ENCODE measurements around the gene VIPR2.
"Not testable (repeated sequence)": the region's sequence is repeated elsewhere in the genome, so short reads cannot be mapped to it uniquely, and the experiment has no call there.

Gene VIPR2

DNA sequence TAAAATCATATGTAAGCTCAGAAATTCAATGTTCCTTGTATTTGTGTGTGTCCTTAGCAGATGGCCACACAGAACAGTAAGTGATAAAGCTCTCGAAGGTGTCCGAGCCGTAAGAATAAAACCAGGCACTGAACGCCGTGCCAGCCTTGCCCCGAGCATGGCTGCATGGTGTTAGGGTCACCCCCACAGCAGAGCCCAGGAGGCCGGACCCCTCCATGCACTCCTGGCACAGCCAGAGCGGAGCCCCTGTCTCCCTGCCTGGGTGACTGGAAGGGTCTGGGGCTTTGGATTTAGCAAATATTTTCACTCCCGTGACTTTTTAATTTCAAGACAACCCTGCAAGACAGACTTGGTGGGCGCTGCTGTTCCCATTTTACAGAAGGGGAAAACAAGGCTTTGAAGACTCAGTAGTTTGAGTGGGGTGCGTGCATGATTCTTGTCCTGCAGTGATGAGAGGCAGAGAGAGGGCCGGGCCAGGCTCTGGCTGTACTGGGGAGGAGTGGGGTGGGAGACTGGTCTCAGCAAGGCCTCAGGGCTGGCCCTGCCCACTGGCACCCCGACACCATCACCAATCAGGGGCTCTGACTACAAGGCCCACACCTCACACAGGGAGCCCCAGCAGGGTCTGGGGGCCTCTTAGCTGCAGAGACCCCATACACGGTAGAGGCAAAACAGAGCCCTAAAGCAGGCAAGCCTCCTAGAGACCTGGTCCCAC is 39.4 kb downstream of the VIPR2 start:
- DNase-seq (ENCODE audit: low read depth in 2 of 2): no peak

DNA sequence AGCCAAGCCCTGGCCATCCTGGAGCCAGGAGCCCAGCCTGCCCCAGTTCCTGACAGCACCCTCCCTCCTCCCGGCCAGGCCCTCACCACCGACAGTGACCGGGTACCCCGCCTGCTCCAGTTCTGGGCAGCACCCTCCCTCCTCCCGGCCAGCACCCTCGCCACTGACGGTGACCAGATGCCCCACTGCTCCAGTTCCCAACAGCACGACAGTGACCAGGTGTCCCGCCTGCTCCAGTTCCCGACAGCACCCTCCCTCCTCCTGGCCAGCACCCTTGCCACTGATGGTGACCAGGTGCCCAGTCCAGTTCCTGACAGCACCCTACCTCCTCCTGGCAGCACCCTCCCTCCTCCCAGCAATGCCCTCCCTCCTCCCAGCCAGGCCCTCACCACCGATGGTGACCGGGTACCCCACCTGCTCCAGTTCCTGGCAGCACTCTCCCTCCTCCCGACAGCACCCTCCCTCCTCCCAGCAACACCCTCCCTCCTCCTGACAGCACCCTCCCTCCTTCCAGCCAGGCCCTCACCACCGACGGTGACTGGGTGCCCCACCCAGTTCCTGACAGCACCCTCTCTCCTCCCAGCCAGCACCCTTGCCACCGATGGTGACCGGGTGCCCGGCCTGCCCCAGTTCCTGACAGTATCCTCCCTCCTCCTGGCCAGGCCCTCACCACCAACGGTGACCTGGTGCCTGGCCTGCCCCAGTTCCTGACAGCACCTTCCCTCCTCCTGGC is 40.3 kb downstream of the VIPR2 start:
- DNase-seq (ENCODE audit: low read depth in 2 of 2): no peak

DNA sequence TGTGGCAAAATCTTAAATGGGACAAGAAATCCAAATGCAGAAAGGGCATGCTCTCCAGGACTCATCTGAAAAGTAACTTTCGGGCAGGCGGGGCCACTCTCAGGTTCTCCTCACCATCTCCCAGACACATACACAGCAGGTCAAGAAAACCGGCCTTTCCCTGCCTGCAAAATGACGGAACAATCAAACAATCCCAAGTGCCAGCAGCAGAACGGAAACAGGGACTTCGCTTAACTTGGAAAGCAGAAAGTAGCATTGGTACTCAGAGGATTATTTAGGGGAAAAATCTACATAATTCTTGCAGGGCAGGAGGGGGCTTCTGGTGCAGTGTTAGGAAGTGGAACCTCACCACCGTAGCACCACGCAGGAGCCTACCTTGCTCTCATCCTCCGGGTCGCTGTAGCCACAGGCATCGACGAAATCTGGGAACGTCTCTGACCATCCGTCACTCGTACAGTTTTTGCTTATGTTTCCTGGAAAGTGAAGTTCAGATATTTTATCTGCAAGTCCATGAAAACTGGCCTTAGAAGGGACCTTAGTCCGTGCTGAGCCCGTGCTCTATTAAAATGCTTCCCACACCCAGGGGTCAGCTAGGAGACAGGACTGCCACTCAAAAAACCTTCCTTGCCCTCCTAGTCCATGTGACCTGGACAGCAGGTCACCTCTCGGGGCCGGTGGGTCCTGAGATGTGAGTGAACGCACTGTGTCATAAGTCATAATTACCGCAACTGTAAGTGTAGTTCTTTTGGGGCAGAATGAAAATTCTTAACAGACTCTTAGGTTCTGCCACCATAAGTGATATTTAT is 41.1 kb downstream of the VIPR2 start:
- DNase-seq (ENCODE audit: low read depth in 2 of 2): no peak

DNA sequence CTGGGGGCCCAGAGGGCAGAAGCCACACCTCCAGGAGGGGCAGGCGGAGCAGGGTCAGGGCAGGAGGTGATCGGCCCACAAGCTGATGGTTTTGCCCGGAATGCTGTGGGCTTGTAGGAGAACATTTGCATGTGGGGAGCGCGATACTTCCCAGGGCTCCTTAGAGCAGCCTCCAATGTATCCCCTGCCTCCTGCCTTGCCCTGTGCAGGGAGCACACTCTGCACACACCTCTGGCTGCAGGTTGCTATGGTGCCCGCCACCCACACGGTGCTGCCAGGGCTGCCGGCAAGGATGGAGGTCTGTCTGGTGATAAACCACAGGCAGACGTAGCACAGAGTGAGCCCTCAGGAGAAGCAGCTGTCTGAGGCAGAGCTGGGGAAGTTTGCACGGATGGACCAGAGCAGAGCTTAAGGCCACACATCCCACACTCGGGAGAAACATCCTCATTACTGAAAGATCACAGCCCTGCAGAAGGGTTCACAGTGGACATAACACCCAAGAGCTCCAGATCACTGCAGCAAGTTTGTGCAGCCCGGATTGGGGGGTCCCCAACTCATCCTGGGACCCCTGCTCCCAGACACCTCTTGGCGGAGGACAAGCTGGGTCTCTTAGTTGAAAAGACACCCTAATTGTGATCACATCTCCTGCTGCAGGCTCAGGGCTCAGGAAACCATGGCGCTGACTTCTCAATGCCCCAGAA is 41.8 kb downstream of the VIPR2 start:
- DNase-seq (ENCODE audit: low read depth in 2 of 2): no peak

DNA sequence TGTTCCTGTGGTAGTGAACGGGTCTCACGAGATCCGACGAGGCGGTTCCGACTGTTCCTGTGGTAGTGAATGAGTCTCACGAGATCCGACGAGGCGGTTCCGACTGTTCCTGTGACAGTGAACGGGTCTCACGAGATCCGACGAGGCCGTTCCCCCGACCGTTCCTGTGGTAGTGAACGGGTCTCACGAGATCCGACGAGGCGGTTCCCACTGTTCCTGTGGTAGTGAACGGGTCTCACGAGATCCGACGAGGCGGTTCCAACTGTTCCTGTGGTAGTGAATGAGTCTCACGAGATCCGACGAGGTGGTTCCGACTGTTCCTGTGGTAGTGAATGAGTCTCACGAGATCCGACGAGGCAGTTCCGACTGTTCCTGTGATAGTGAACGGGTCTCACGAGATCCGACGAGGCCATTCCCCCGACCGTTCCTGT is 43.0 kb downstream of the VIPR2 start:
- not testable (repeated sequence) for DNase-seq (ENCODE audit: low read depth in 2 of 2)

DNA sequence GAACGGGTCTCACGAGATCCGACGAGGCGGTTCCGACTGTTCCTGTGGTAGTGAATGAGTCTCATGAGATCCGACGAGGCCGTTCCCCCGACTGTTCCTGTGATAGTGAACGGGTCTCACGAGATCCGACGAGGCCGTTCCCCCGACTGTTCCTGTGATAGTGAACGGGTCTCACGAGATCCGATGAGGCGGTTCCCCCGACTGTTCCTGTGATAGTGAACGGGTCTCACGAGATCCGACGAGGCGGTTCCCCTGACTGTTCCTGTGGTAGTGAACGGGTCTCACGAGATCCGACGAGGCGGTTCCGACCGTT is 43.6 kb downstream of the VIPR2 start:
- DNase-seq (ENCODE audit: low read depth in 2 of 2): not testable (repeated sequence)

DNA sequence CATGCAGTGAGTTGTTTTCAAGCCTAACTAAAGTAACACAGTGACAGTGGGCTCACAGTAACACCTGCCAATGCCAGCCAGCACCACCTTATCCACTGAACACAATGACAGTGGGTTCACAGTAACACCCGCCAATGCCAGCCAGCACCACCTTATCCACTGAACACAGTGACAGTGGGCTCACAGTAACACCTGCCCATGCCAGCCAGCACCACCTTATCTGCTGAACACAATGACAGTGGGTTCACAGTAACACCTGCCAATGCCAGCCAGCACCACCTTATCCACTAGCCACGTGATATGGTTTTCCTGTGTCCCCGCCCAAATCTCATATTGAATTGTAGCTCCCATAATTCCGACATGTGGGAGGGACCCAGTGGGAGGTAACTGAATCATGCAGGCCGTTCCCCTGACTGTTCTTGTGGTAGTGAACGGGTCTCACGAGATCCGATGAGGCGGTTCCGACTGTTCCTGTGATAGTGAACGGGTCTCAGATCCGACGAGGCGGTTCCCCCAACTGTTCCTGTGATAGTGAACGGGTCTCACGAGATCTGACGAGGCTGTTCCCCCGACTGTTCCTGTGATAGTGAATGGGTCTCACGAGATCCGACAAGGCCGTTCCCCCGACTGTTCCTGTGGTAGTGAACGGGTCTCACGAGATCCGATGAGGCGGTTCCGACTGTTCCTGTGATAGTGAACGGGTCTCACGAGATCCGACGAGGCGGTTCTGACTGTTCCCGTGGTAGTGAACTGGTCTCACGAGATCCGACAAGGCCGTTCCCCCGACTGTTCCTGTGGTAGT is 44.2 kb downstream of the VIPR2 start:
- not testable (repeated sequence) for DNase-seq (ENCODE audit: low read depth in 2 of 2)

DNA sequence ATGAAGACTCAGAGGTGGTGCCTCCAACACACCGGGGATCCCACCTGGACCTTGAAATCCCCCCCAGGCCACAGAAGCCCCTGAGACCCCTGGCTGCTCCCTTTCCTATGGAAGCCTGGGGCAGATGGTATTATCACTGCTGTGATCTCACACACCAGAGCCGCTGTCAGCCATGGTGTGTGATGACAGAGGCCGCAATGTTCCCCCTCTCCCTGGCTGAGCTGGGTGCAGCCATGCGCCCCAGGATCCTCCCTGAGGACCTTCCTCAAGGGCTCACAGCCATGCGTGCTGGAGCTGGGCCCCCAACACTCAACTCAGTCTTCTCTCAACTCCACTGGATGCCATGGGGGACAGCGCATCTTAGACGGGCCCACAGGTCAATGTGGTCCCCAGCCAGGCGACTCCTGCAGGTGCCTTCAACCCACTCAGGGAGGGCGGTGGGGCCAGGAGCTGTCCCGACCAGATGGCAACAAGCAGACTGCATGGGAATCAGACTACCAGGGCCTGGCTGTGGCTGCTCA is 44.9 kb downstream of the VIPR2 start:
- no peak for DNase-seq (ENCODE audit: low read depth in 2 of 2)

DNA sequence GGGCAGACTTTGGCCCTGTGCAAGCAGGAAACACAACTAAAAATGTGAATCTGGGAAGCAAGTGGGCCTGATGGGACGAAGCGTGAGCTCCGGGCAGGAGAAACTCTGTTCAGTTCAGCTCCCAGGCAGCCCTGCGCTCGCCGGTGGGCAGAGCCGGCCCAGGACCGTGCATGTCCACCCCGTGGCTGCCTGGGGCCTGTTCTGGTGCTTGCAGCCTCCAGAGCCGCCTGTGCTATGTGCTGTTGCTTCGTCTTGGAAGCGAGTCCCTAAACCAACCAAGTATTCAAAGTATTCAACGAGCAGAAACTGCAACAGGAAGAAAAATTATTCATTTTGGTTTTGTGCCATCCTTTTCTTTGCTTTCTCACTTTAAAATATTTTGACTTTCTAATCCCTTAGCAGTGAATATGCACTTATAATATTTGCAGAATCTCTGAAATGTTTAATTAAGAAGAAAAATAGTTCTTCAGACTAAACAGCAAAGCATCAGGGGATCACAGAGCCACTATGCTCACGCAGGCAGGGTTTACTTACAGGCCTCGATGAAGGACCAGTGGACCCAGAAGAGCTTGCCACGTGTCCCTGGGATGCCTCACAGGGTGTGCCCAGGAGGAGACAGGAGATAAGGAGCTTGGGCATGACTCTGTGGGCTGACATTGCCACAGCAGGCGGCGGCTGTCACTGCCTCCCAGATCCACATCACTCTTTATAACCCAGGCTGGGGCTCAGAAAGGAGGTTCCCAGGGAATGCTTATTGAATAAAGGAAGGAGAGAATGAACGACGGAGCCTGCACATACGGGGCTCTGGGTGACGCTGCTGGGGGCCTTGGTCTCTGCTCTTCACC is 45.6 kb downstream of the VIPR2 start:
- DNase-seq (ENCODE audit: low read depth in 2 of 2): no peak

DNA sequence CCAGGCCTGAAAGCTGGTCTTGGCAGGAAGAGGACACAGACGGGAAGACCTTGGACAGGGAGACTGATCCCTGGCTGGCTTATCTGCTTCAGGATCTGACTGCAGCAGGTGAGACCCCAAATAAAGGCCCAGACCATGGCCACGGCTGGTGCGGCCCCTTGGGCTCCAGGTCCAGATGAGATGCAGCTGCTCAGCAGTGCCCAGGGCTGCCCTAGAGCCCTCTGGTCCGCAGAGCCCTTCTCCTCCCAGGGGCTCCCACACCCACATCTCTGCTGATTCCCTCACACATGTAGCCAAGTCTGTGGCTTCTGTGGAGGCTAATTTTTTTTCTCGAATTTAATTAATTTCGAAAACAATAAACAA is 46.3 kb downstream of the VIPR2 start:
- no peak for DNase-seq (ENCODE audit: low read depth in 2 of 2)

DNA sequence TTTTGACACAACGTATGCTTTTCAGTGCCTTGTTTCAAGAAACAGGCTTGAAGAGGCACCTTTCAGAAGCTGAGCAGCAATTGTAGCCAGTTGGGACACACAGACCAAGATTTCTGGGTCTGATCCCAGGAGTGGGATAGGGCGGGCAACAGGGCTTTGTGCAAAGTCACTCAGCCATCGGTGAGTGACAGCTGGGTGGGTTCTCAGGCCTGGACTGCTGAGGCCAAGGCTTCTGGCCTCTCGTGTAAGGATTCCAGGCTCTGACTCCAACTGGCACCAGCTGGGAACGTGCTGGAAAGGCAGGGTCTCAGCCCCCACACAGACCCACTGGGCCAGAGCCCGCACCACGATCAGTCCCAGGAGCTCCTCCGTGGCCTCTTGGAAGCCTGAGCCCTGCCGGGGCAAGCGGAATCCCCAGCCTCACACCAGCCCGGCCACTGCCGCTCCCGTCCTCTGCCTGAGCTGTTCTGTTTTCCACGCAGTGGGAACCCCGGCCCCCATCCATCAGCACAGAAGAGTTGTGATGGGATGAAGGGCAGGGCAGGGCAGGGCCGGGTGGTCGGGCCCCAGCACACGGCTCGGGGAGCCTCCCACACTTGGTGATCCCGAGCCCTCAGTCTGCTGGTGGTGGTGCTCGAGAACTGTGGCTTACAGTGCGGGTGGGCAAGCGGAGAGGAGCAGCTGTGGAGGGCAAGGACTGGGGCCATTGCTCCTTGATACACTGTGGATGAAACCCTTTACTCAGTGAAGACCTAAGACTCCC is 46.8 kb downstream of the VIPR2 start:
- DNase-seq (ENCODE audit: low read depth in 2 of 2): no peak

DNA sequence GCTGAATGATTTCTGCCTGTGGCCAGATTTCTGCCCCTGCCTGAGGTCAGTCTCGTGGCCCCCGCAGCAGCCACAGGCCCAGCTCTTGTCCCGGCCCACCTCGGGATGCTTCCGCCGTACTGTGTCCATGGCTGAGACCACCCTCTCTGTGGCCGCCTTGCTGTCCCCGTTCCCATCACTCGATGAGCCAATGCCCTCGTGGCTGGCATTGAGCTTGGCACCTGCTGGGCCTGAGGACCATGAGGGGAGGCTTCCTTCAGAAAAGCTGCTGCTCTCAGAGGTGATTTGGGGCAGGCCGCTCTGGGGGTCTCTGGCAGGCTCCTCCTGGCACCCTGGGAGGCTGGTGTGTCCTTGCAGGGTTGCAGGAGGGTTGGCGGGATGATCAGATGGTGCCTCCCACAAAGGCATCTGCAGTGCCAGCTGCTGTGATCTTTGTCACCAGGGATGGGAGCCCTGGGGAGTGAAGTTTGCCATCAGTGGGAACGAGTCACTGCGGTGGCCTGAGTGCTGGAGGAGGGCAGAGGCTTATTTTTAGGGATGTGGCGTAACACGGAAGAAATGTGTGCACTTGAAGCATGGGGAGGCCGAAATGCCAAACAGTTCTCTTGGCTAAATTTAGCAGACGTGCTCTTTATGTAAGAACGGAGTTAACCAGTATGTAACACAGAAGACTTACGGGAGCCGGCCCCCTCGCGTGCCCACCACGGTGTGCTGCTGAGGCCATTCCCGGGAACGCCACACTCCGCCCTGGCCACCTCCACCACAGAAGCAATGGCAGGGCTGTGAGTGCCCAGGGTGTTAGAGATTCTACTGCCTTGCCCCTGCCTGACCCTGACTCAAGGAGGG is 47.7 kb downstream of the VIPR2 start:
- no peak for DNase-seq (ENCODE audit: low read depth in 2 of 2)

DNA sequence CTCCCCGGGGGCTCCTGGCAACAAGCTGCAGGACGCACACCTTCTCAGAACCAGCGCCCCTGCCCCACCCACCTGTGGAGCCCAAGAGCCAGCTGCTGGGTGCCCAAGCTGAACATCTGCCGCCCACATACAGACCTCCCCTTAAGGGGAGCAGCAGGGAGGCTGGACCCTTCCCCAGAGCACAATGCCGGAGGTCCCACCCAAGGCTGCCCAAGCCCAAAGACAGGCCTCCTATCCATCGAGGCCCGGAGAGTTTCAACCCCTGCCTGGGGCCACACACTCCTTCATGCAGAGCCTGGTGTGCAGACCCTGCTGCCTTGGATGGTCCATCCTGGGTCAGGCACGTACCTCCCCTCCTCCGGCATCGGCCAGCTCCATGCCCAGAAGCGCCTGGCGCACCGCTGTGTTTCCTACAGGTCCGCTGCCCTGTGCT is 48.7 kb downstream of the VIPR2 start:
- DNase-seq (ENCODE audit: low read depth in 2 of 2): no peak

DNA sequence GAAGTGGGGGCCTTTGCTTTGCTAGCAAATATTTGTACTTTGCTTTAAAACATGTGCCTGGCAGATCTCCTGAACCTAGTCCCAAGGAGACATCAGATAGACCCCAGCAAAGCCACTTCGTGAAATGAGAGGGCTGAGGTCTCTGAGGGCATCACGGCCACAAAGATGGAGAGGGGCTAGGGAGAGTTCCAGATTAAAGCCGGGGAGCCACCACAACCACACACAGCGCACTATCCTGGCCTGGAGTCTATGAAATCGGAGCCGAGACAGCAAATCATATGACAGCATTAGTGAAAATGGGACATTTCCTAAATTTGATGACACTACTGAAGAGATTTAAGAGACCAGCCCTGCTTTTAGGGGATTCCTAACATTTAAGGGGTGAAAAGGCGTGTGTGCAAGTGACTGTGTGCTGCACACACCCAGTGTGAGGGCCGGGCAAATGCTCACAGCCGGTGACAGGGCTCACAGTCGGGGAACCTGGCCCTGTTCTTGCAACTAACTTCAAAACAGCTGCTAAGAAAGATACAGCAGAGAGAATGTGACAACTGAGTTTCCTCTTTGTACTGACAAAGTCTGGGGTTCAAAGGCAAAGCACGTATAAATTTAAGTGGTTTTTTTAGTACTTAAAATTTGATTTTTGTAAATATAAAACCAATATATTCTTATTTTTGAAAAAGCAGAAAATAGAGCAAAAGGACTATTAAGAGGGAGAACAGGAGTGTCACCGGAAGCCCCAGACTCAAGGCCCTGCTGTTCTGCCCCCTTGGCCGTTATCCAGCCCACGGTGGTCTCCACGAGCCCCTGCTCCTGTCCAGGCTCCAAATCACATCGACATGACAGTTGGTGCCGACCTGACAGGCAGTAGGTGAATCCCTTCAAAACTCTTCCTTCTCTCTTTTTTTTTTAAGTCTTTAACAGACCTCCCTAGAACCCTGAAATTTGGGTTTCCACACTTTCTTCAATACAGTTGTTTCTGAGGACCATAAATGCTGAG is 49.5 kb downstream of the VIPR2 start:
- DNase-seq (ENCODE audit: low read depth in 2 of 2): no peak

DNA sequence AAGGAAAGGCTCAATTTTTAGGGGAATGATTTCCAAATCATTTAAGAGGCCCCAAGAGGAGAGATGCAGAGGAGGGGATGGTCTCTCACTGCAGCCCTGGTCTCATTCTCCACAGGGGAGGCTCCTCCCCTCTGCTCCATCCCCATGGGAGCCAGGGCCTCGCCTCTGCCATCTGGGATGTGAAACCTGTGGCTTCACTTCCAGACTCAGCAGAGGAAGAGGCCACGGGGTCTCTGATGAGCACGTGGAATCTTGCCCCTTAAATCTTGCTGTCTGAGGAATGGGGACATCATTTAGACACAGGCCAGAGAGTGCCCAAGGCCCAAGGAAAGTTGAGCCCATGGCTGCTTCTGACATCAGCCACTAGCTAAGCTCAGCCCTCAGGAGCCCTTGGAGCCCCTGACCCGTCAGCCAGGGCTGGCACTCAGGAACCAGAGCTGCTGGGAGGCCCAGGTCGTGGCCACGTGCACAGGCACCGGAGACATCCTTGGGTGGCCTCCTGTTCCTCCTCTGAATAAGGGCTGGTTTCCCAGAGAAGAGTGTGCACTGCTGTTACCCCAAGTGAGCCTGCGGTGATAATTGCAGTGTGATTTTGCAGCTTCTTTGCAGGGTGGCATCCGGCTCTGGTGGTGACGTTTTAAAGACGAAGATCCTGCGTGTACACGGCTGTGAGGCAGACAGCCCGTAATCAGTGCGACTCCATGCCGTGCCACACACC is 50.5 kb downstream of the VIPR2 start:
- no peak for DNase-seq (ENCODE audit: low read depth in 2 of 2)

DNA sequence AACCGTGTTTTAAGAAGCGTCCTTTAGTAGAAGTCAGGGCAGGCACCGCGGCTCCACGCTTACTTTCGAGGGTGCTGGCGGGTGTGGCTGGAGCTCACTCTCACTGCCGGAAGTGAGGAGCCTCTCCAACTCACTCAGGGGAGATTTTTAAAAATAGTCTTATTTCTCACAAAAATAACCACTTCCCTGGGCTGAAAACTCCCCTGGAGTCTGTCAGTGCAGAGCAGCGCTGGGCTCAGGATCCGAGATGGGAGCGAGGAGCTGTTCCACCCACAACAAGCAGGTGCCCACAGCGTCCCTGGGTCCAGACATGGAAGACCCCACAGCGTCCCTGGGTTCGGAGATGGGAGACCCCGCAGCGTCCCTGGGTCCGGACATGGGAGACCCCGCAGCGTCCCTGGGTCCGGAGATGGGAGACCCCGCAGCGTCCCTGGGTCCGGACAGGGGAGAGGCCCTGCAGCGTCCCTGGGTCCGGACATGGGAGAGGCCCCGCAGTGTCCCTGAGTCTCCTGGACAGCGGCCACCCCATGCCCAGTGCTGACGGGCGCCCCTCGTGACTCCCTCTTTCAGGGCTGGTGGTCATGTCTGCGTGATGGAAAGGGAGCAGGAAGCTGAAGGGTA is 51.2 kb downstream of the VIPR2 start:
- no peak for DNase-seq (ENCODE audit: low read depth in 2 of 2)

Measured in fibroblast of skin of left biceps (primary cell).